GM19452 (cell line): ENCODE data around the gene FAM222B.
"Not testable (repeated sequence)": the region's sequence is repeated elsewhere in the genome, so short reads cannot be mapped to it uniquely, and the experiment has no call there.

Source experiments
- ATAC-seq: cut with Tn5 transposase; IDR thresholded peaks from one replicate; pipeline ENCODE4 v1.9.1; 2021; ENCODE audit not compliant: unreplicated experiment

Gene FAM222B

DNA sequence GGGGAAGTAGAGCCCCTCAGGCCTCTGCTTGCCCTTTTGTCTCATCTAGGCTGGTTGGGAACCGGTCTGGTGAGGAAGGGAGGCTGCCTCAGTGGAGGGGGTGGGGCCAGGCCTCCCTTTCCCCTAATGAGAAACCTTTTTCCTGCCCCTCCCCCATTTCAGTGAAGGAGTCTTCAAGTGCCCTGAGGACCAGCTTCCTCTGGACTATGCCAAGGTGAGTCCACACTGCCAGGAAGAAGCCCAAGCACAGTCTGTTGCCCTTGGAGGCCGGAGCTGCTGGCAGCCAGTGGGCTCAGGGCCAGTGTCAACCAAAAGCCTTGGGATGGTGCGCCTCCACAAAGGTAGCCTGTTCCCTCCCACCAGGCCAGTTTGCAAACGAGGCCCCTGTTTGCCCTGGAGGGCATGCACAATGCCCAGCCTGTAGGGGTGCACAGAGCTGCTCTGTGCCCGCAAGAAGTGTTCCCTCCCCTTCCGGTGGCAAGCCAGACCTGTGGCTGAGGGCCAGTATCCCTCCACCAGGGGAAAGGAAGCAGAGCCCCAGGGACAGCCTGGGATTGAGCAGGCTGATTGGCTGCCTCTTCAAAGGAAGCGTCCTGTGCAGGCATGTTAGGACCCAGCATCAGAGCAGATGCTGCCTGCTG, 95.4 kb downstream of the FAM222B start:
- no peak for ATAC-seq

- ATAC-seq, result no peak
Measured at GRCh38 chr17:28746611-28747050, 96.0 kb downstream of the FAM222B start.

- no peak for ATAC-seq
Measured at GRCh38 chr17:28745786-28746411, 96.7 kb downstream of the FAM222B start.

- ATAC-seq, result no peak
Measured at GRCh38 chr17:28744972-28745785, 97.4 kb downstream of the FAM222B start.

DNA sequence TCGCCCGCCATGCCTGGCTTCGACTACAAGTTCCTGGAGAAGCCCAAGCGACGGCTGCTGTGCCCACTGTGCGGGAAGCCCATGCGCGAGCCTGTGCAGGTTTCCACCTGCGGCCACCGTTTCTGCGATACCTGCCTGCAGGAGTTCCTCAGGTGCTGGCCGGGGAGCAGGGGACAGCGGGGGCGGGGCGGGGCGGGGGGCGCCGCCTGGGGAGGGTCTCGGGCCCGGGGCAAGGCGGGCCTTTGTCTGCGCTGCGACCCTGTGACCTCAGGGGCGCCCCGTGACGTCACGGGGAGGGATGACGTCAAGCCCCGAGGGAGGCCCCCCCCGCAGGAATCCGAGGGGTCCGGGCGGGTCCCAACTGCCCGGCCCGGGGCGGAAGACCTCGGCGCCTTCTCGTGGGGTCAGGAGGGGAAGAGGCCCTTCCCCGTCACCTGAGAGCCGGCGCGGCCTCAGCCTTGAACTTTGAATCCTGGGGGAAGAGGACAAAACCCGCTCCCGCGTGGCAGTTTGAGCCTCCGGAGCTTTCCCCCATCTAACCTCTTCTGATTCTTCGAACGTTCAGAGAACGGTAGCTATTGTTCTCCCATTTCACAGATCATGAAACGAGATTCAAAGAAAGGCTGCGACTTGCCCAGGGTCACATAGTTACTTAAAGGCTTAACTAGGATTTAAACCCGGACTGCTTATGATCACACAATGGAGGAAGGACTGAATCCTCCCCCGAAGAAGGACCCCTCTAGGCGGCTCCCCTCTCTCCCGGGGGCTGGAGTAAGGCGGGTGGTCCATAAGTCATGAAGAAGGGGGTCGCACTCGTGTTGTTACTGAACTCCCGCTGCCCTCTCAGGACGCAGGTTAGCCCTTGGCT, 98.3 kb downstream of the FAM222B start:
- ATAC-seq, result peak; percentile 33

GRCh38 chr17:28743243-28744103, 99.1 kb downstream of the FAM222B start, which contains the start of gene TRAF4:
Gene TRAF4 (plus strand): TSS chr17:28744011. CDS start chr17:28744113, 102 bp downstream.
- ATAC-seq, result peak; percentile 63

DNA sequence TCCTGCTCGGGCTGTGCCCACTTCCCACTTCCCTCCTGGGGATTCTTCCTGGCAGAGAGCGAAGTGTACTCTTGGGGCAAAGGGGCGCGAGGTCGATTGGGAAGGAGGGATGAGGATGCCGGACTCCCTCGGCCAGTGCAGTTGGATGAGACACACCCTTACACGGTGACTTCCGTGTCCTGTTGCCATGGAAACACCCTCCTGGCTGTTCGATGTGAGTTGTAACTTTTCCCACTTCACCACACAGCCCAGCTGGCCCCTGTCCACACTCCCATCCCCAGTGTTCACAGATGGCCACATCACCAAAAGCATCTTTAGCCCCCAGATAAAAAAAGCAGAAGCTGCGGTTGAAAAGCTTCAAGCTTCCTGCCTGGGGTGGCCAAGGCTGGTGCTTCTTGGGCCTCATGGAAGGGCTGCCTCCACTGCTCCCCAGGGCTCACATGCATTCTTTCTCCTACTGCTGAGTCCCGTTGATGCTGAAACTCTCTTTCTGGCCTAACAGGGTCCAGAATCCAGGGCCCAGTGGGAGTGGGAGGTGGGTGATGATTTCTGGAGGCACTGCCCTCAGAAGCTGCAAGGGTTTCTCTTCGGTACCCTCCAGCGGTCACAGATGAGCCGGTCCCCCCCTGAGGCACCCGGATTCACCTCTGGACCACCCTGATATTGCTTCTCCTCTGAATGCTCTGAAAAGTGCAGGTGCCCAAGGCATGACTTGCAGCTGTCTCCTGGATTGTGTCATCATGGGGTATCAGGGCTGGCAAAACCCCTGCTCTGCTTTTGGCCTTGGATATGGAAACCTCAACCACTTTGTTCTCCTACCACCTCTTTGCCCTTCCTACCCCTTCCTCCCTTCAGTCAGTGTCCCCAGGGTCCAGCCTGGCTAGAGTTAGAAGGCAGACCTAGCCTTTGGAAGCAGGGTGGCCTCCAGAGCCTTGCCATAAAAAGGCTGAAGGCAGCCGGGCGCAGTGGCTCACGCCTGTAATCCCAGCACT, 100.9 kb downstream of the FAM222B start:
- ATAC-seq, result no peak

GRCh38 chr17:28740406-28741357, 101.9 kb downstream of the FAM222B start:
- ATAC-seq, result no peak

- ATAC-seq, result no peak
Measured at GRCh38 chr17:28738680-28739384, 103.8 kb downstream of the FAM222B start.

GRCh38 chr17:28737770-28738679, 104.6 kb downstream of the FAM222B start:
- peak; percentile 47 for ATAC-seq

- ATAC-seq, result no peak
Measured at GRCh38 chr17:28737316-28737715, 105.3 kb downstream of the FAM222B start.

DNA sequence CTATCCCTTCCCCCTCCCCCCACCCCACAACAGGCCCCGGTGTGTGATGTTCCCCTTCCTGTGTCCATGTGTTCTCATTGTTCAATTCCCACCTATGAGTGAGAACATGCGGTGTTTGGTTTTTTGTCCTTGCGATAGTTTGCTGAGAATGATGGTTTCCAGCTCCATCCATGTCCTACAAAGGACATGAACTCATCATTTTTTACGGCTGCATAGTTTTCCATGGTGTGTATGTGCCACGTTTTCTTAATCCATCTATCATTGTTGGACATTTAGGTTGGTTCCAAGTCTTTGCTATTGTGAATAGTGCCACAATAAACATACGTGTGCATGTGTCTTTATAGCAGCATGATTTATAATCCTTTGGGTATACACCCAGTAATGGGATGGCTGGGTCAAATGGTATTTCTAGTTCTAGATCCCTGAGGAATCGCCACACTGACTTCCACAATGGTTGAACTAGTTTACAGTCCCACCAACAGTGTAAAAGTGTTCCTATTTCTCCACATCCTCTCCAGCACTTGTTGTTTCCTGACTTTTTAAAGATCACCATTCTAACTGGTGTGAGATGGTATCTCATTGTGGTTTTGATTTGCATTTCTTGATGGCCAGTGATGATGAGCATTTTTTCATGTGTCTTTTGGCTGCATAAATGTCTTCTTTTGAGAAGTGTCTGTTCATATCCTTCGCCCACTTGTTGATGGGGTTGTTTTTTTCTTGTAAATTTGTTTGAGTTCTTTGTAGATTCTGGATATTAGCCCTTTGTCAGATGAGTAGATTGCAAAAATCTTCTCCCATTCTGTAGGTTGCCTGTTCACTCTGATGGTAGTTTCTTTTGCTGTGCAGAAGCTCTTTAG, 106.4 kb downstream of the FAM222B start:
- ATAC-seq, result not testable (repeated sequence)

- ATAC-seq, result no peak
Measured at GRCh38 chr17:28735242-28735722, 107.3 kb downstream of the FAM222B start.

- ATAC-seq, result no peak
Measured at GRCh38 chr17:28734712-28735241, 107.8 kb downstream of the FAM222B start.

DNA sequence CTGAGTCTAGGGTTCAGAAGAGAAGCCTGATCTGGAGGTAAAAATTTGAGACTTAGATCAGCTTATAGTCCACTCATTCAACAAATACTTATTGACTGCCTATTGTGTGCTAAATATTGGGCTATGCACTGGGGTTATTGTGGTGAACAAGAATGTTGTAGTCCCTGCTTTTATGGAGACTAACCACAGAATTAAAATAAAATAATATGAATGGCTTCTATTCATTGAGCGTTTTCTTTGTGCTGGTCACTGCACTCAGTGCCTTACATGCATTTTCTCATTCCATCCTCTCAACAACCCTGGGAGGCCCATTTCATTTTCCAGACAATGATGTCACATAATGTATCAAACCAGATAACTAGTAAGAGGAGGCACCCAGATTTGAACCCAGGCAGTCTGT, 109.2 kb downstream of the FAM222B start:
- no peak for ATAC-seq
